Small intestine (tissue), 7 donors: ENCODE measurements around the gene ZCCHC17. TPM values are rescaled to one million over a fixed set of nuclear protein-coding genes. Genes with fewer than 3 reads are reported as not detected.

Experiments used
- DNase-seq, 2 donors: peaks; one replicate each; pipeline versions ENCODE4 v3.0.0 to v3.0.0-alpha.2; 2013
- FAIRE-seq: peaks from 2 replicates; lab custom pipeline; 2012; peaks lifted over from hg19 to GRCh38; lab: Jason Lieb, UNC
- H3K27ac ChIP-seq, 3 donors: one replicate each; pipeline ENCODE4 v1.5.1; 2013; ENCODE audit warnings: low read length in 2 of 3, mild to moderate bottlenecking in 2 of 3, control low read depth in 1 of 3, inconsistent platforms in 1 of 3, low read depth in 1 of 3, moderate library complexity in 1 of 3
- H3K27me3 ChIP-seq, 3 donors: one replicate each; pipeline ENCODE4 v1.6.1; 2013; ENCODE audit warnings: low read length in 3 of 3, inconsistent platforms in 1 of 3; ENCODE audit not compliant: control insufficient read depth in 3 of 3, insufficient read depth in 3 of 3
- H3K36me3 ChIP-seq, 3 donors: one replicate each; pipeline ENCODE4 v1.6.1; 2013; ENCODE audit warnings: low read length in 3 of 3, inconsistent platforms in 1 of 3, low read depth in 1 of 3, mild to moderate bottlenecking in 1 of 3, moderate library complexity in 1 of 3; ENCODE audit not compliant: control insufficient read depth in 3 of 3, insufficient read depth in 2 of 3
- H3K4me1 ChIP-seq, 3 donors: one replicate each; pipeline ENCODE4 v1.6.1; 2013; ENCODE audit warnings: low read length in 2 of 3, inconsistent platforms in 1 of 3, low read depth in 1 of 3, mild to moderate bottlenecking in 1 of 3, moderate library complexity in 1 of 3; ENCODE audit not compliant: control insufficient read depth in 3 of 3, insufficient read depth in 2 of 3
- H3K4me3 ChIP-seq, 3 donors: one replicate each; pipeline ENCODE4 v1.5.1; 2013; ENCODE audit warnings: low read length in 3 of 3, control low read depth in 1 of 3, inconsistent platforms in 1 of 3, low read depth in 1 of 3, mild to moderate bottlenecking in 1 of 3, moderate library complexity in 1 of 3
- H3K9me3 ChIP-seq, 2 donors: one replicate each; pipeline ENCODE4 v1.6.1; 2013; ENCODE audit warnings: low read depth in 1 of 2, low read length in 1 of 2; ENCODE audit not compliant: control insufficient read depth in 2 of 2, insufficient read depth in 1 of 2
- WGBS, 3 donors: extraction: QIAGEN DNeasy Blood & Tissue Kit; methylation state at CpG; one replicate each; pipeline ENCODE4 v1.1.7; 2013; 5-methylcytosine and 5-hydroxymethylcytosine counted together
- polyA plus RNA-seq, 4 donors: library from polyadenylated mRNA; stranded (reverse) in 3 of 4; unstranded in 1 of 4; fragments of 200-250 nt in 3 of 4; fragments of 120-200 nt in 1 of 4; gene quantifications; one replicate each; pipeline versions ENCODE4 v1.2.1 to v1.2.3, GENCODE V29; 2013
- donor health status: healthy with polysubstance abuse.
- donor health status: control.
- donor health status: control.
- donor health status: Bipolar disorder and iron deficiency.
- donor health status: healthy.

ZCCHC17 gene
- polyA plus RNA-seq, 4 donors, result 21.1 to 28.1 (median 24.5) TPM

DNA sequence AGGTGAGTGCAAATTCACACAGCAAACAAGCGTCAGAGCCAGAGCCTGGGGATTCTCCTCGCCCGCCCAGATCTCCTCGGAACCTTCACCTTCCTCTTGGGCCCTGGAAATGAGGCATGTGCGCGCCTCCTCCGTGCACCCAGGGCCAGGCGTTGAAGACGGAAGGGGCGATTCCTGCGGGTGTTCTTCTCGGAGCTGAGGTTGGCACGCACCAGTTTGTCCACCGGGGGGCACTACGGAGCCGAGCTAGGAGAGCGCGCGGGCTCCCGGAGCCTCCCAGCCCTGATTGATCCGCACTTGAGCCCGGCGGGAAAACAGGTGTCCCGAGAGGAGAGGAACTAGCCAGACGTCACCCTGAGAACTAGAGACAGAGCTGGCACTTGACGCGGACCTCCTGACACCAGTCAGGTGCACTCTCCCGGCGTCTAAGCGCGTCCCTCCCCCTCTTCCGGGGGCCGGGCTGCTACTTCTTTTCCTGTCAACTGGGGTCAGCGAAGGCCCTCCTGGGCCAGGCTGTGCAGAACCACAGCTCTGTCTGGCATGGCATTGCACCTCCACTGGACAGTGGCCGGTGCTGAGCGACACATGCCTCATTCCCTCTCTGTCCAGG, 97.9 kb downstream of the ZCCHC17 start:
- FAIRE-seq (no peak), DNase-seq (peak; percentile 90 to 94)
- Histone ChIP-seq H3K27me3 (no peaks in the 10 kb centered on the region), H3K36me3 (no peaks in the 10 kb centered on the region), H3K9me3 (no peaks in the 10 kb centered on the region), H3K4me1 (peaks cover 0 to 25% (median 5%) of the 10 kb centered on the region in 3 donors), H3K27ac (peak overlapping the region in 1 of 3 donors; percentile 19), H3K4me3 (peak overlapping the region in 2 of 3 donors; percentile 35 to 38)
- WGBS, 3 donors, result 1 to 3% (median 2%) methylated on average over 36 of the region's 36 CpGs

DNA sequence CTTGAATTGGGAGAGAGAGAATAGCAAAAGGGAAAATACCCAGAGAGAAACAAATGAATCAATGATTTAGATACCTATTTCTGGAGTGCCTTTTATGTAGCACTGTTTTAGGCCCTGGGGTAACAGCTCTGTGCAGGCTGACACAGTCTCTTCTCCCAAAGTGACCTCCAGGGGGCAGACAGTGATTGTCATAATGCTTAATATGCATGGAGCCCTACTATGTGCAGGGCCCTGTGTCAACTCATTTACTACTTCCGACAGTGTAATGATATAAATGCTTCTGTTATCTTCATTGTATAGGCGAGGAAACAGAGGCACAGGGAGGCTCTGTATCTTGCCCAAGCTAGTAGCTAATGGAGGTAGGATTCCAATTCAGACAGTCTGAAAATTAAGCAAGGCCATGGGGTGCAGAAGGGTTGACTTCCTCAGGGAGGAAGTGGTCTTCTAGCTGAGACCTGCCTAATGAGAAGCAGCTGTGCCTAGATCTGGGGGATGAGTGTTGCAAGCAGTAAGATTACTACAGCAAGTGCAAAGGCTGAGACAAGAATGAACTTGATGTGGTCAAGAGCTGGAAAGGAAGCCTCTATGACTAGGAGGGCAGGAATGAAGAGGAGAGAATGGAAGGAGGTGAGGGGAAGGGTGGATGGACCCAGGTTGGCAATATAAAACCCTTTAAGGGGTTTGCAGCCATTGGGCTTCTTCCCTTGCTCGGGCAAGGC, 100.0 kb downstream of the ZCCHC17 start:
- 90 to 97% (median 92%) methylated on average over 3 of the region's 3 CpGs for WGBS, 3 donors
- FAIRE-seq (no peak), DNase-seq (no peak)
- H3K9me3 ChIP-seq, result no peaks in the 10 kb centered on the region
- H3K27ac ChIP-seq, result no peak overlapping the region
- H3K4me3 ChIP-seq, result no peak overlapping the region
- H3K4me1 ChIP-seq, result peaks cover 0 to 8% (median 1%) of the 10 kb centered on the region in 3 donors
- H3K36me3 ChIP-seq, result no peaks in the 10 kb centered on the region
- H3K27me3 ChIP-seq, result no peaks in the 10 kb centered on the region

DNA sequence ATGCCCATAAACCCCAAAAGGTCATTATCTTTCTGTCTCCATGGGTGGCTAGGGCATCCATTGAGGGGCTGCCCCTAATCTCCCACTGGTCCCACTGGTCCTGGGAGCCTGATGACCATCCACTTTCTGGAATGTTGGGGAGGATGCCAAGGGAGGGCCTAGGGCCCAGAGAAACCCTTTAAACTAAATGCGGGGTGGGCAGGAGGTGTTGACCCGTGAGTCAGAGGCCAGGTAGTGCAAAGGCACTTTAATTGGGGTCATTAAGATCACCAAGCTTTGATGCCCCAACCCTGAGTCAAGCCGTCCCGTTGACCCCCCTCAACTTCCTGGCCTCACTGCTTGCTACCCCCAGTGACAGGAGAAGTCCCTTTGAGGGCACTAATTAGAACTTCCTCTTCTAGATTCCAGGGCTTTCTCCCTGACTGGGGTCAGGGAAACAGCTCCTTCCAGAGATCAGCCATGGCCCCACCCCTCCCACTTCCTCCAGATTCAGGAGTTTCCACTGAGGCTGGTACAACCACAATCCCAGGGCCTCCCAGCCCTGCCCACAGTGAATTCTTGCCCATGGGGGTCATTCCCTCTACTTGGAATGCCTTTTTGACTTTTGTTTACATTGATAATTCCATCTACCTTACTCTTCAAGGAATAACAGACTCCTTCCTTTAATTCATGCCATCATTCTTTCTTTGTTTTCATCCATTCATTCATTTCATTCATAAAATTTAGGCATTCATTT, 100.7 kb downstream of the ZCCHC17 start:
- WGBS, 3 donors, result 51 to 66% (median 65%) methylated on average over 4 of the region's 4 CpGs
- Histone ChIP-seq H3K4me3 (no peak overlapping the region), H3K9me3 (no peaks in the 10 kb centered on the region), H3K36me3 (no peaks in the 10 kb centered on the region), H3K4me1 (peaks cover 0 to 8% (median 1%) of the 10 kb centered on the region in 3 donors), H3K27ac (no peak overlapping the region), H3K27me3 (no peaks in the 10 kb centered on the region)
- DNase-seq (no peak), FAIRE-seq (no peak)

DNA sequence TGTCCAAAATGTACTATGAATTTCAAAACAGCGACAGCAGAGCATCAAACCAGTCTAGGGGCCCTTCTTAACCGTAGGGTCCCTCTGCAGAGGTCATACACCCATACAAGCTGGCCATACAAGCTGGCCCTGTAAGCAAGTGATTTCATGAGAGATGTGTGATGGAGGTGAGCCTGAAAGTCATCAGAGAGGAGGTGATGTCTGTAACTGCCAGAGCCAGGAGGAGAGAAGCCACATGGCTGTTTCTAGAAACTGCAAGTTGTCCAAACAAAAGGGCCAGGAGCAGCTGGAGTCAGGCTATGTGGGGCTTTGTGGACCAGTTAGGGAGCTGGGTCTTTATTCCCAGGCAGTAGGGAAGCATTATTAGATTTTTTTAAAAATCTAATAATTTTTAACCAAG, 101.4 kb downstream of the ZCCHC17 start:
- H3K36me3 ChIP-seq, result no peaks in the 10 kb centered on the region
- no peak overlapping the region for H3K4me3 ChIP-seq
- no peaks in the 10 kb centered on the region for H3K9me3 ChIP-seq
- no peaks in the 10 kb centered on the region for H3K27me3 ChIP-seq
- DNase-seq, result no peak
- no peak overlapping the region for H3K27ac ChIP-seq
- FAIRE-seq, result no peak
- H3K4me1 ChIP-seq, result peaks cover 0 to 8% (median 1%) of the 10 kb centered on the region in 3 donors
- 85 to 88% (median 87%) methylated on average over 2 of the region's 2 CpGs for WGBS, 3 donors

DNA sequence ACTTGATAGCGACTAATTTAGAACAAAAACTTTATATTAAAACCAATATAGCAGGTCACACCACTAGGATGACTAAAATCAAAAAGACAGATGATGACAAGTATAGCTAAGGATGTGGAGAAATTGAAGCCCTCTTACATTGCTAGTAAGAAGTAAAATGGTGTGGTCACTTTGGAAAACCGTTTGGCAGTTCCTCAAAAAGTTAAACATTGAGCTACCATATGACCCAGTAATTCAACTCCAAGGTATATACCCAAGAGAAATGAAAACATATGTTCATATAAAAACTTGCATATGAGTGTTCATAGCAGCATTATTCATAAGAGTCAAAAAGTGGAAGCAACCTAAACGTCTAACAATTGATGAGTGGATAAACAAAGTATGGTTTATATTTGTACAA, 103.1 kb downstream of the ZCCHC17 start:
- FAIRE-seq (no peak), DNase-seq (no peak)
- H3K27me3 ChIP-seq, result no peaks in the 10 kb centered on the region
- H3K4me1 ChIP-seq, result peaks cover 0 to 1% (median 0%) of the 10 kb centered on the region in 3 donors
- H3K36me3 ChIP-seq, result no peaks in the 10 kb centered on the region
- no peaks in the 10 kb centered on the region for H3K9me3 ChIP-seq
- H3K4me3 ChIP-seq, result no peak overlapping the region
- 45 to 55% (median 46%) methylated on average over 3 of the region's 3 CpGs for WGBS, 3 donors
- H3K27ac ChIP-seq, result no peak overlapping the region

DNA sequence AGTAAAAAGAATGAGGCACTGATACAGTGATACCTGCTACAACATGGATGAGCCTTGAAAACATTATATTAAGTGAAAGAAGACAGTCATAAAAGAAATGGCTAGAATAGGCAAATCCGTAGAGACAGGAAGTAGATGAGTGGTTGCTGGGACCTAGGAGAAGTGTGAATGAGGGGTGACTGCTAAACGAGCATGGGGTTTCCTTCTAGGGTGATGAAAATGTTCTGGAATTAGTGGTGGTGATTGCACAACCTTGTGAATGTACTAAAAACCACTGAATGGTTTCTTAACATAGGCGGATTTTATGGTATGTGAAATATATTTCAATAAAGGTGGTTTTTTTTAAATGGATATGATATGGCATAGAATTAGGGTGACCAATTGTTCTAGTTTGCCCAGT, 103.6 kb downstream of the ZCCHC17 start:
- Histone ChIP-seq H3K4me3 (no peak overlapping the region), H3K27ac (no peak overlapping the region), H3K27me3 (no peaks in the 10 kb centered on the region), H3K36me3 (no peaks in the 10 kb centered on the region), H3K4me1 (peaks cover 0 to under 1% (median 0%) of the 10 kb centered on the region in 3 donors), H3K9me3 (no peaks in the 10 kb centered on the region)
- 51 to 76% (median 60%) methylated on average over 3 of the region's 3 CpGs for WGBS, 3 donors
- FAIRE-seq (no peak), DNase-seq (no peak)

DNA sequence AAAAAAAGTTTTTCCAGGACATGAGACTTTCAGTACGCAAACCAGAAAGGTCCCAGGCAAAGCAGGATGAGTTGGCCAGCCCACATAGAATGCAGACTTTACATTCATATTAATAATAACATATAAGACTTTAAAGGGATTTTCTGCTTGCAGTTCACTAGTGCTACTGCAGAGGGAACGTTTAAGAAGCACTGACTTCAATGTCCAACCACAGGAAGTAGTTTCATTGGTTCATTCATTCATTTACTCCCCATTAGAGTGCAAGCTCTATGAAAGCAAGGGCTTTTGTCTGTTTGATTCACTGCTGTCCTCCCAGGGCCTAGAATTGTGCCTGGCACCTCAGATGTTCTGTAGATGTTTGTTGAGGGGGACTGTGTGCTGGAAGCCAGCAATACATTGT, 104.4 kb downstream of the ZCCHC17 start:
- H3K4me3 ChIP-seq, result no peak overlapping the region
- 49 to 54% (median 54%) methylated on average over 2 of the region's 2 CpGs for WGBS, 3 donors
- no peak for FAIRE-seq

DNA sequence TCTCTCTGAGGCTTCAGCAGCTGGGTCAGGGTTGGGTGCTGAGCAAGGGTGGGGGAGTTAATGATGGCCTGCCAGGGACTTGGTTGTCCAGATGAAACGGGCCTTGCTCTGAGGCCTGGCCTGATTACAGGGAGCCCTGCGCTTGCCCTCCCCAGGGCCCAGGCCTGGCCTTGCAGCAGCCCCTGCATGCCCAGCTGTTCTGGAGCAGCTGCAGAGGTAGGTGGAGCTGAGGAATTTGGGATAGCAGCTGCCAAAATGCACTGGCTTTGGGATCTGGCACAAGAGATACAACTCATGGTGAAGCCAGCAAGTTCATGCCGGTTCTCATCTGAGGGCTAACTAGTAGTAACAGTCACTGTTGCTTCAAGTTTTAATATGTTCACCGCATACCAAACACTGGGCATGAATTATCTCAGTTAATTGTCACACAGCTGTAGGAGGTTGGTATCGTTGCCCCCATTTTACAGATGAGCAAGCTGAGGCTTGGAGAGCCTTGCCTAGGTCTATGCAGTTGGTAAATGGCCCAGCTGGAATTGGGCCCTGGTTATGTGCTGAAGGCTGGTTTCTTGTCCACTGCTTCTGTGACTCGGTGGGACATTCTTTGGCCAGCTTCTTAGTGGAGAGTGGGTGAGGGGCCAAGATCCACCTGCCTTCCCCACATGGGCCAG, 108.9 kb downstream of the ZCCHC17 start:
- WGBS, 3 donors, result 91 to 96% (median 94%) methylated on average over 6 of the region's 6 CpGs
- no peaks in the 10 kb centered on the region for H3K4me1 ChIP-seq
- no peak for FAIRE-seq

More for the DNA sequence above, 104.4 kb downstream of the ZCCHC17 start:
- Histone ChIP-seq H3K4me1 (no peaks in the 10 kb centered on the region), H3K27me3 (no peaks in the 10 kb centered on the region), H3K36me3 (no peaks in the 10 kb centered on the region), H3K27ac (no peak overlapping the region), H3K9me3 (no peaks in the 10 kb centered on the region)
- DNase-seq, result no peak

More for the DNA sequence above, 108.9 kb downstream of the ZCCHC17 start:
- H3K4me3 ChIP-seq, result no peak overlapping the region
- H3K27ac ChIP-seq, result no peak overlapping the region
- no peak for DNase-seq
- no peaks in the 10 kb centered on the region for H3K27me3 ChIP-seq
- no peaks in the 10 kb centered on the region for H3K36me3 ChIP-seq
- H3K9me3 ChIP-seq, result no peaks in the 10 kb centered on the region
